HG03439 (cell line): Measurements from ENCODE around the gene NMNAT3.

Source experiments
- ATAC-seq: cut with Tn5 transposase; IDR thresholded peaks from one replicate; pipeline ENCODE4 v1.9.1; 2021; ENCODE audit warnings: mild to moderate bottlenecking, moderate library complexity; ENCODE audit not compliant: unreplicated experiment

NMNAT3 gene

GRCh38 chr3:139676108-139676507 is 1.7 kb downstream of the NMNAT3 start:
- ATAC-seq = no peak

DNA sequence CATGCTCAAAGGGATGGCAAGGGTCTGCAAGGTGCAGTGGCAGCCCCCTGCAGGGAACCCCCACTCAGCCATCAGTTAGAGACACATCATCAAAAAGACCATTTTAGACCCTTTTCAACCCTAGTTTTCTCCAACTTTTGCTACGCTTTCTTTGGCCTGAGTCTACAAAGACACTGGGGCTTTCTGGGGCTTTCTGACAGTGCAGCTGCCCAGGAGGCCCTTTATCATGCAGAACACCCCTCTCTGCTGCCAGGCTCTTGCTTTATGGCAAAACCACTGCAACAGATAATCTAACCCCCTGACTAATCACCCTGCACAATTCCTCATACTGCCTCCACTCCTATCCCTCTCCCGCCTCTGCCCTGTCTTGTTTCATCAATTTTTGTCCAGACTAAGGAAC is 2.4 kb downstream of the NMNAT3 start:
- ATAC-seq = no peak

- no peak for ATAC-seq
Measured at GRCh38 chr3:139674571-139675260, 3.1 kb downstream of the NMNAT3 start.

GRCh38 chr3:139672884-139673283 is 4.9 kb downstream of the NMNAT3 start:
- ATAC-seq = no peak

DNA sequence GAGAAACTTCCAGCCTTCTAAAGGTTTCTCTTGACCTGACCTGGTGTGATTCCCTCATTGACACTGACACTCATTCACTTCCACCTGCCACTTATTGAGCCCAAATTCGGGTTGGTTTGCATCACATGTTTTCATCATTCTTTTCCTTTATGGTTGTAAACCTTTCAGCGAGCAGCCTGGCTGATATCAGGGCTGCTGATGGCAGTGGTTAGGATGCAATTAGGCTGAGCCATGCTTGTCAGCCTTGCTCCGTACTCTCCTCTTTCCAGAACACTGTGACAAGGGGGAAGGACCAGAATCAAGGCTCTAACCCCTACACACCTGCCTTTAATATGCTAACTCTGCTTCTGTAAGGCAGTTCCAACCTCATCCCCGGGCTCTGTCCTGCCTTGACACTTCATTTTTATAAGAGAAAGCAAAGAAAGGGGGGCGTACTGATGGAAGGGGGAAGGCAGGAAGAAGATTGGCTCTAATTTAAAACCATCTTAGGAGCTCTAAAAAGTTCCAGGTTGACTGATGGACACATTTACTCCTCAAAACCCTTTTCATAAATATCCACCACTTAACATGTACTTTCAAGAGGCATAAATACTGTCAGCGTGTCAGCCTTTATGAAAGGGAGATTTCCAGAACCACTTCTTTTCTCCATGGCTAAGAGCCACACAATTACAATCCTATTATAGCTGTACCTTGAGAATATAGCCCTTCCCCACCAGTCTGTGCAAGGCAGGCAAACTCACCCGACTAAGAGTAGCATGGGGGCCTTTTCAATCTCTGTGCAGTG is 5.7 kb downstream of the NMNAT3 start:
- ATAC-seq = no peak

DNA sequence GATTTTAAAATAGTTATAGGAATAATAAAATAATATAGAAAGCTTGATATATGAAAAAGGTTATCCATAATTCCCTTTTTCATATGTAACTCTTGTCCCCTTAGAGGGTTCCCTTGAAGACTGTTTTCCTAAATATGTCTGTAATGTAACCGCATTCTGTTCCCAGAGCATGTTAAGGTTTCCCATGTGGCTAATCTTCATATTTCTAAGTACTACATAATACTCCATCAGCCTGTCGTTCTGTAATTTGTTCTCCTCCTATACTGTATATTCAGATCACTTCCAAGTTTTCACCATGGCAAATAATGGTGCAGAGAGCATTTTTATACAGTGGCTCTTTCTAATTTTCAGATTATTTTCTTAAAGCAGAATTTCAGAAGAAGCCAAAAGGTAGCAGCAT is 6.7 kb downstream of the NMNAT3 start:
- no peak for ATAC-seq

DNA sequence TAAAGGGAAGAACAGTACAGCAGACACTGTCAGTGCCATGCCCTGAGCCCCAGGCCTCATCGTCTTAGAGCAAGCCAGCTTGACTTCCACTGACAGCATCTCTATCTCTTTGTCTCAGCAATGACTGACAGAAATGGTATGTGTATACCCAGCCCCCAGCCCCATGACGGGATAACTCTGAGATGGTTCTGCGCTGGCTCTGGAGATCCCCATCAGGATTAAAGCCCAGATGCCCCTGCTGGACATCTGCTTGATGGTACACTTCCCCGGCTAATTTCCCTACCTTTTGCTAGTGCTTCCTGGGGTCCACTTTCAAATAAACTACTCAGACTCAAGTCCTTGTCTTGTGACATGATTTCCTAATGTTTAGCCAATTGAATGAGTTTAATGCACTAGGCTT is 7.6 kb downstream of the NMNAT3 start:
- ATAC-seq = no peak

DNA sequence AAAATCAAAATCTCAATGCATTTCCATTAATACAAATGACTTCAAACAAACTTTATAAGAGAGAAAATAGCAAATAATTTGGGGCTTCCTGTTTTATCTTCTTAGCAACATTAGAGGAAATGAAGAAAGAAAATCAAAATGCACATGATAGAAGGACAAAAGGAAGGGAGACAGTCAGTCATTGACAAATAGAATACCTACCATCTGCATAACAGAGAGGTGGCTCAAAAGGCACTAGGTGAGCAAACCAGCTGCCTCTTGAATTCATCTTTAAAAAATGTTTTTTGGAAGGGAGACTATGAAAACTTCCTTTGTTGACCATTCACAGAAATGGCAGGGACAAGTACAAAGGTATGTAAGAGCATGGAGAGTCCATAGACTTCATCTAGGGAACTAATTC is 9.4 kb downstream of the NMNAT3 start:
- ATAC-seq = no peak

- ATAC-seq = no peak
Measured at GRCh38 chr3:139664958-139665357, 12.8 kb downstream of the NMNAT3 start.

DNA sequence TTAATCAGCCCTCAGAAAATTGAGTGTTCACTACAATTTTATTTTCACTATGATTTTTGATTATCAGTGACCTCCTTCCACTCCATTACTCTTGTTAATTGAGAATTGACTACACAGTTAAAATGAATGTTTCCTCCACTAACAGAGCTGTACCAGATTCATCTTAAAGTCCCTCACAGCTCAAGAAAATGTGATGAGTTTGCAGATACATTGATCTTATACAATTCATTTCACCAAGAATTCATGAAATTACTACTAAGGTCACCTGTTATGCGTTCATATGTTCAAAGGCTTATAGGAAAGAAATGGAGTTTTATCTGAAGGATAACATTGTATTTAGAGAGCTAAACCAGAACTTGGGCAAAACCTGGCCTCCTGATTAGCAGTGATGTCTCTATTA is 17.5 kb downstream of the NMNAT3 start:
- ATAC-seq = no peak

DNA sequence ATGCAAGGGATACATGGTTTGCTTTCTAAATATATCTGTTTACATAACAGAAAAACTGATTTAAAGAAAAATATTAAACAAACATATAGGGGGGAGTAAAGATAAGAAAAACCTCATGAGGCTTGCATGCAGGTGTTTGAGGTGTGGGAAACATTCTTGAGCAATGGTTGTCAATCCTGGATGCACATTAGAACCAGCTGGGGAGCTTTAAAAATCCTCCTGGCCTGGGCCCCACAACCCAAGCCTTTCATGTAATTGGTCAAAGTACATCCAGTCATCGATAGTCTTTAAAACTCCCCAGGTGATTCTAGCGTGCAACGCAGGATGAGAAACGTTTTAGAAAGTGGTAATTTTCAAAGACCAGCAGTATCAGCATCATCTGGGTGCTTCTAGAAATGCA is 18.3 kb downstream of the NMNAT3 start:
- ATAC-seq = no peak

DNA sequence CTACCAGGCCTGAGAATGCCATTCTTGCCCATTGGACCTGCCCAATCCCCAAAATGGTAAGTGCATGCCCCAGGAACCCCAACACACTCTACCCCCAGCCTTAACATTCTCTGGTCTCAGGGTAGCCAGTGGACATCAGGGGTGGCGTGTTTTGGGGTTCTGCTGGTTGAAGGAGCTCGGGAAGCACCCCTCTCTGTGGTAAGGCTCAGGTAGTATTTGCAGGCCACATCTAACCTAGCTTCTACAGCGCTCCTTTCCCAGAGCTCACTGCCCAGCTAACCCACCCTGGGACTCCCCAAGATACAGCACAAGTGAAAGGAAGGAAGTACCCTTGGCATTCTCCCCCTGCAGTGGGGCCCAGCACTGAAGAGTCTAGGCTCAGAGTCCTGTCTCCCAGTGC is 19.8 kb downstream of the NMNAT3 start:
- no peak for ATAC-seq

- no peak for ATAC-seq
Measured at GRCh38 chr3:139657434-139657833, 20.3 kb downstream of the NMNAT3 start.

- no peak for ATAC-seq
Measured at GRCh38 chr3:139655909-139656595, 21.7 kb downstream of the NMNAT3 start.

DNA sequence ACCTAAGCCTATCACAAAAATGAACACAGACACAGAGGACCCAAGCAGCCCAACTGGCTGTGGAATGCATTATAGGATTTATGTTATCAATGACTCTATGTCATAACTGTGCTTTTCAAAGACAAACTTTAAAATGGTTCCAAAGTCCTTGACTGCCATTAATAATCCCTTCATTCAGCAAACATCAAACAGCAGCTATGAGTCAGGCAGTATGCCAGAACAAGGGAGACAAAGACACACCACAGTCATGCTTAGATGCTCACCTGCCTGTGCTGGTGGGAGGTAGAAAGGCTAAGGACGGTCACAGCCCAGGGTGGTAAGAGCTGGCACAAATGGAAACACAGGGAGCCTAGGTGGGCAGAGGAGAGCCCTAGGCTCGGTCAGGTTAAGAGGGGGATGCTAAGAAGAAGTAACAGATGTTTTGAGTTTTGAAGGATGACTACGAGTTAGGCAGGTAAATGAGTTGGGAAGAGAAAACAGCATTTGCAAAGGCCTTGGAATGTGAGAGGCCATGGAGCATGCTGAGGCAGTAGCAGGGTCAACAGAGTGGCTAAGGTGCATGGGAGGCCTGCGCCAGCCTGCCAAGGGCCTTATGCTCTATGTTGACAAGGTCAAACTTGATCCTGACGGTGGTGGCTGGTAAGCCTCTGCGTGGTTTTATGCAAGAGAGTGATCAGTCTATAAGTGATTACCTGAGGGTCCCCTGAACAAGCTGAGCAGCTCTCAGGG is 23.0 kb downstream of the NMNAT3 start:
- no peak for ATAC-seq

GRCh38 chr3:139653582-139653981 is 24.2 kb downstream of the NMNAT3 start:
- no peak for ATAC-seq

DNA sequence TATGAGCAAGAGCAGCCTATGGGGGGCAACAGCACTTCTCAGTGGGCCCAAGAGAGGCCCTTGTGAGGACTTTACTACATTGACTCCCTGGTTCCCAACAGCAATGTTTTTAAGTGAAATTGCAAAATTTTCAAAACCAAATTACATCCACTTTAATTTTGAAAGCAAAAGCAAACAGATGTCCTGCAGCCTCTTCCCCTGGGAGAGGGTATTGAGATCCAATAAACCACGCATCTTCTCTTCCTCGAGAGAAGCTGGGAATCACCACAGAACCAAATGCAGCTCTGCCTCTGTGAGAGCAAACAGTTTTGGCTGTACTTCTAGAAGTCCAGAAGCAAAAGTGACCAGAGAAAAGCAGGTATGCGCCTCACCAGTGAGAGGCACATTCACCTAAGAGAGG is 25.2 kb downstream of the NMNAT3 start:
- ATAC-seq = no peak

DNA sequence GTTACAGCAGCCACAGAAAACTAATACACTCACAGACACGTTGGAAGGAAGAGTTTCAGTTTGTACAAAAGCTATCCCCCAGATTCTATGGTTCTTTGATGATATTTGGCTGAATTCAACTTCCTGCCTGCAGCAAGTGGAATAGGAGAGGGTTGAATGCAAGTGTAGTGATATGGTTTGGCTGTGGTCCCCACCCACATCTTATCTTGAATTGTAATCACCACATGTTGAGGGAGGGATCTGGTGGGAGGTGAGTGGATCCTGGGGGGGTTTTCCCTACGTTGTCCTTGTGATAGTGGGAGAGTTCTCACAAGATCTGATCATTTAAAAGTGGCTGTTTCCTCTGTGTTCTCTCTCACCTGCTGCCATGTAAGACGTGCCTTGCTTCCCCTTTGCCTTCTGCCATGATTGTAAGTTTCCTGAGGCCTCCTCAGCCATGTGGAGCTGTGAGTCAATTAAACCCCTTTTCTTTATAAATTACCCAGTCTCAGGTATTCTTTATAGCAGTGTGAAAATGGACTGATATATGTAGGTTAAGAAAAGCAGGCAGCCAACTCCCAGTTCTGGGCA is 29.8 kb downstream of the NMNAT3 start:
- no peak for ATAC-seq

DNA sequence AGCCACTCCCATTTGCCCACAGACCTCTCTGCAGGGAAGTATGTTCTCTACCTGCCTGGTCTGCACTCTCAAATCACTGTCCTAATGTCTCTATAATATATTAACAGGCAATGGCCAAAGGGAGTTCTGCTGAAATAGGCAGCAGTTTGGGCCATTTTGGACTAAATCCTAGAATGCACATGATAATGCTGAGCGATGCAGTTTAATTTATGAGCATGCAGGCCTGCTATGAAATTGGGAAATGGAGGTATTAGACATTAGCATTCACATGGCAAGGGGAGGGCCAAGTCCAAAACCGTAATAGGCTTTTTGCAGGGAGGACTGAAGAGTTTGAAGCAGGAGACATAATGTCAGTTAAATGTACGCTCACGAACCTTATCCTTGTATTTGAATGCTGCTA is 31.3 kb downstream of the NMNAT3 start:
- no peak for ATAC-seq

- ATAC-seq = no peak
Measured at GRCh38 chr3:139642996-139643395, 34.8 kb downstream of the NMNAT3 start.

DNA sequence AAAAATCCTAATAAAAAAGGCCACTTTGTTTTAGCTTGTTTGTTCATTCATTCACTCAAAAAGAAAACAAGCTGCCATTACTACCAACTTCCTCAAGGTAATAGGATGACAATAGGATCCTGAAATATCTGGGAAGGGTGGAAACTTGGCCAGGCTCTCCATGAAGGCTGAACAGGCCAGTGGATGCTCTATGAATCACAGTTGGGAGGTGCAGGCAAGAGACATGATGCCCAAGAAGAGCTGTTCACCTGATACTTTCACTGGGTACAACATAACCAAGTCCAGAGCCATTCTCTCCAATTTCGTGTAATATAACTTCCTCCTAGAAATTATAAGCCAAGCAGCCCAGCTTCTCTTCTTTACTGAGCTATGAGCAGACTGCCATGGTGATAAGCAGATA is 37.3 kb downstream of the NMNAT3 start:
- ATAC-seq = no peak
